GM12878 (cell line): ENCODE results near the gene PHACTR3. TPM values are rescaled to one million over a fixed set of nuclear protein-coding genes. Genes with fewer than 3 reads are reported as not detected.

Experiments
- ATAC-seq: fragments of 200-7000 bp; cut with Tn5 transposase; 3 replicates; pipeline ENCODE4 v1.9.1; 2020; ENCODE audit warnings: mild to moderate bottlenecking, moderate library complexity
- BruUV-seq: library from RNA; stranded (reverse); fragments of 400-500 nt; replicated peaks from 2 replicates; lab custom pipeline; 2021; lab: Mats Ljungman, UMichigan
- CTCF ChIA-PET: fragments of 300-600 bp; sonication (Branson Sonifier 250); formaldehyde crosslinking; extraction: SDS; loops from one replicate; lab custom pipeline; 2021; ENCODE audit warnings: inconsistent platforms; lab: Yijun Ruan, JAX
- POLR2A ChIA-PET: fragments of 350-600 bp; formaldehyde crosslinking; extraction: SDS; loops from one replicate; lab custom pipeline; 2021; ENCODE audit warnings: inconsistent platforms; lab: Charles Lee
- RAD21 ChIA-PET: fragments of 300-600 bp; sonication (Branson Sonifier 250); formaldehyde crosslinking; loops from one replicate; lab custom pipeline; 2023; ENCODE audit warnings: antibody characterized with exemption; ENCODE audit not compliant: unreplicated experiment; lab: Charles Lee
- SMC1A ChIA-PET: fragments of 300-600 bp; sonication (Branson Sonifier 250); formaldehyde crosslinking; loops from one replicate; lab custom pipeline; 2023; ENCODE audit not compliant: unreplicated experiment, uncharacterized antibody; lab: Charles Lee
- DNase-seq: peaks from one replicate; pipeline ENCODE4 v3.0.0-alpha.2; 2011; ENCODE audit warnings: low read depth, low spot score
- FAIRE-seq: peaks from 3 replicates; lab custom pipeline; 2011; peaks lifted over from hg19 to GRCh38; lab: Jason Lieb, UNC
- H2AFZ ChIP-seq: 2 replicates; pipeline ENCODE4 v1.6.0; 2011; ENCODE audit warnings: low read depth, low read length, control low read depth; ENCODE audit not compliant: control insufficient read depth
- H3K27ac ChIP-seq: 2 replicates; pipeline ENCODE4 v1.5.1; 2011; ENCODE audit warnings: control low read depth; ENCODE audit not compliant: control insufficient read depth, insufficient read depth
- H3K27me3 ChIP-seq, 2 experiments: replicated peaks in 1 of 2; 2 replicates each; pipeline versions ENCODE4 v1.6.0 to v1.6.1; 2011; ENCODE audit warnings: low read length in 1 of 2; ENCODE audit not compliant: control insufficient read depth in 2 of 2, insufficient read depth in 2 of 2
- H3K36me3 ChIP-seq, 2 experiments: 2 replicates each; pipeline ENCODE4 v1.5.1; 2011; ENCODE audit warnings: low read length in 1 of 2; ENCODE audit not compliant: control insufficient read depth in 2 of 2, insufficient read depth in 2 of 2
- H3K4me1 ChIP-seq: 2 replicates; pipeline ENCODE4 v1.6.1; 2011; ENCODE audit warnings: mild to moderate bottlenecking, low read length, moderate library complexity, mixed read lengths; ENCODE audit not compliant: control insufficient read depth, insufficient read depth
- H3K4me2 ChIP-seq: 2 replicates; pipeline ENCODE4 v1.6.0; 2011; ENCODE audit warnings: control low read depth; ENCODE audit not compliant: control insufficient read depth, insufficient read depth
- H3K4me3 ChIP-seq: fragments of 200-600 bp; sonication (generic); 2 replicates; pipeline ENCODE4 v1.5.1; 2016
- H3K79me2 ChIP-seq: 2 replicates; pipeline ENCODE4 v1.6.0; 2011; ENCODE audit warnings: low read length; ENCODE audit not compliant: control insufficient read depth, insufficient read depth
- H3K9ac ChIP-seq: 2 replicates; pipeline ENCODE4 v1.8.0; 2011; ENCODE audit warnings: low read length, control low read depth, mixed read lengths; ENCODE audit not compliant: control insufficient read depth, insufficient read depth
- H3K9me3 ChIP-seq: replicated peaks from 3 replicates; pipeline ENCODE4 v1.5.1; 2011; ENCODE audit warnings: mild to moderate bottlenecking, low read length; ENCODE audit not compliant: control insufficient read depth, insufficient read depth
- H4K20me1 ChIP-seq: 2 replicates; pipeline ENCODE4 v1.6.0; 2011; ENCODE audit not compliant: control insufficient read depth, insufficient read depth
- ATF2 ChIP-seq: IDR thresholded peaks from 2 replicates; pipeline ENCODE4 v1.6.1; 2012; ENCODE audit warnings: low read length, inconsistent platforms
- BCL11A ChIP-seq: IDR thresholded peaks from 2 replicates; pipeline ENCODE4 v1.6.1; 2011; ENCODE audit warnings: low read depth, low read length
- BRCA1 ChIP-seq: IDR thresholded peaks from 2 replicates; pipeline ENCODE4 v1.6.1; 2011; ENCODE audit warnings: low read depth, low read length, improper control_type of control experiment
- CHD2 ChIP-seq: IDR thresholded peaks from 2 replicates; pipeline ENCODE4 v1.6.1; 2011; ENCODE audit warnings: low read depth, low read length, improper control_type of control experiment, borderline replicate concordance
- HCFC1 ChIP-seq: fragments of 150-350 bp; IDR thresholded peaks from 2 replicates; pipeline ENCODE4 v1.6.1; 2014; ENCODE audit warnings: low read length
- PRDM15 ChIP-seq: fragments of 450-650 bp; formaldehyde crosslinking; IDR thresholded peaks from 2 replicates; pipeline ENCODE4 v1.4.0; 2020; ENCODE audit warnings: mild to moderate bottlenecking, moderate library complexity
- RUNX3 ChIP-seq: IDR thresholded peaks from 2 replicates; pipeline ENCODE4 v1.6.1; 2012; ENCODE audit warnings: low read length, inconsistent platforms
- WGBS: methylation state at CpG from one replicate; pipeline ENCODE4 v1.1.6; 2016; ENCODE audit warnings: low lambda C conversion rate; ENCODE audit not compliant: insufficient replicate concordance, insufficient coverage; ENCODE audit errors: missing lambda C conversion rate; 5-methylcytosine and 5-hydroxymethylcytosine counted together
- in situ Hi-C: fragments of 300-500 bp; cut with MboI; formaldehyde crosslinking; loops from 9 replicates; pipeline ENCODE4 v1.14.3; 2018; ENCODE audit warnings: mixed read lengths
- intact Hi-C: fragments of 100-400 bp; cut with micrococcal nuclease; formaldehyde crosslinking; loops from one replicate; pipeline ENCODE4 v1.14.2; 2022; ENCODE audit not compliant: unreplicated experiment
- polyA plus RNA-seq, 11 experiments: library from polyadenylated mRNA; depleted of rRNA in 4 of 11; unstranded in 6 of 11; stranded (reverse) in 5 of 11; fragments of >200 nt; fragmentation: Nextera tagmentation in 4 of 11; fragmentation: Illumina TruSeq in 1 of 11; extraction: Ambion mirVana in 4 of 11; extraction: Trizol in 1 of 11; gene quantifications; 1 replicate in 1 of 11; 2 replicates in 10 of 11; pipeline versions ENCODE4 v1.2.1 to v1.2.3, GENCODE V29; 2011 to 2016; ENCODE audit warnings: inconsistent platforms in 2 of 11, missing spikeins in 2 of 11, low read depth in 1 of 11
- total RNA-seq, 4 experiments: library from RNA; depleted of rRNA in 3 of 4; stranded (reverse); fragments of >200 nt in 3 of 4; fragmentation: Illumina TruSeq in 1 of 4; extraction: Trizol in 1 of 4; gene quantifications; 2 replicates each; pipeline versions ENCODE4 v1.2.1 to v1.2.3, GENCODE V29; 2013 to 2021

The PHACTR3 gene
- total and polyA plus RNA-seq, 10 of the 15 experiments (the other 5 are each of a cell fraction or from before 2014, with no cell fraction given): 0.17 to 2.7 (median 0.27) TPM; not detected in 1

GRCh38 chr20:59737816-59738215 is 133.5 kb downstream of the PHACTR3 start:
- DNase-seq: no peak
- ChIA-PET RAD21 (no interaction called here), POLR2A (no interaction called here), SMC1A (no interaction called here), CTCF (no interaction called here)
- H3K36me3 ChIP-seq: no peaks in the 10 kb centered on the region
- no peak overlapping the region for H3K9ac ChIP-seq
- no peak for FAIRE-seq
- H4K20me1 ChIP-seq: no peaks in the 10 kb centered on the region
- no peaks in the 10 kb centered on the region for H3K4me1 ChIP-seq
- no peak overlapping the region for H3K4me2 ChIP-seq
- TF ChIP-seq HCFC1 (no peak), PRDM15 (CRISPR knock-in tag) (no peak), BCL11A (no peak), BRCA1 (no peak), CHD2 (no peak), RUNX3 (no peak), ATF2 (no peak)
- no TSS peak for BruUV-seq
- no peaks in the 10 kb centered on the region; the same call in 2 of the 3 replicates for H3K9me3 ChIP-seq
- no peaks in the 10 kb centered on the region; a peak in 1 of 4 replicates for H3K27me3 ChIP-seq
- 0% methylated on average over 4 of the region's 4 CpGs for WGBS
- in situ Hi-C loops (no loop called here), intact Hi-C loops (no loop called here)
- no peaks in the 10 kb centered on the region for H3K79me2 ChIP-seq
- no peak overlapping the region for H3K27ac ChIP-seq
- ATAC-seq: no peak
- H3K4me3 ChIP-seq: no peak overlapping the region
- no peak overlapping the region for H2AFZ ChIP-seq
